ENCODE measurements around the gene MUC3A.

DNA sequence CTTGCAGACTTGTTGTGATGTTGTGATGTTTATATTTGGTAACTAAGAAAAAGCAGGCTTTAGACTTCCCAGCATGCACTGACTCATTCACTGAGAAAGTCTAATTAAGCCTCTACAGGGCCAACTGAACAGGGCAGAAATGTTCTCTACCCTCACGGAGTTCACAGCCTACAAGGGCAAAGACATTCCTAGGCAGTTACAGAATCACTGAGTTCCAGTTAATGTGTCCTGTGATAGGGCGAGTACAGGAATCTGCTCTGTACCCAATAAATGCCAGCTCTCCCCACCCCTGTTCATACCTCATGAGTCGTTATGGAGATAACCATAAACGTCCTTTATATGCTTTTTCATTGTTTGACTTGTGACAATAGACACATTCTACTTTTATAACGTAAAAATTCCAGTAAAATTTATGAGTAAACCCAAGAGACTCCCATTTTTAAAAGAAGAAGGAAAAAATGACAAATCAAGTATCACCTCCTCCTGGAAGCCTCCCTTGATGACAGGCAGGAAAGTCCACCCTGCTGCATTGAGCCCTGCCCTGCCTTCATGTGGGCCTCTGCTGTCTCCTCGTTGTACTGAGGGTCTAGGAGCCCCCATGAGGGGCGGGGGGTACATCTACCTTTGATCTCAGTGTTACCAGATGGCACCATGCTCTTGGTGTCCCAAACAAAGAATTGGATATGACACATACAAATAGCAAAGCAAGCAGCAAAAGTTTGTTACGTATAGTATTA, 34.3 kb downstream of the MUC3A start:
- no peak for TF ChIP-seq POLR2A (IDR thresholded peaks at IDR 0.05)
- TF ChIP-seq CTCF (IDR thresholded peaks at IDR 0.05) = no peak
